ENCODE measurements around the gene CORO2A. TPM values are rescaled to one million over a fixed set of nuclear protein-coding genes. Genes with fewer than 3 reads are reported as not detected.

CORO2A gene
- total and polyA plus RNA-seq, 8 donors = 2.8 to 26.7 (median 10.7) TPM

DNA sequence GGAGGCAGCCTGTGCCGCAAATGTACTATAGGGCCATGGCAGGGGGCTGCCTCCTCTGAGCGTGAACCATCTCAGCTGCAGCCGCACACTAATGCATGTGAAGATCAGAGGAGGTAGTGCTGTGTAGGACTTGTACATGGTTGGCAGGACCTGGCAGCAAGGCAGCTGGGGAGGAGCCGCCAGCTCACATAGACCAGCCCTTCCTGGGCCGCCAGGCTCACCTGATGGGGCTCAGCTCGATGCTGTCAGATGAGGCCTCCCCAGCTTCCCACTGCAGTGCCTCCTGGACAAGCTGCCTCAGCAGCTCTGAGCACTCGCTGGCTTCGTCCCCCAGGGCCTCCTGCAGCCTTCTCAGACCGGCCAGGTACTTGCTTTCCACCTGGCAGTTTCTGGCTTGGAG is 18.0 kb upstream of the CORO2A start:
- Histone ChIP-seq H3K27ac (peak overlapping the region; percentile 39 to 69 (median 58)), H3K9me3 (no peaks in the 10 kb centered on the region), H3K36me3 (peaks cover 9 to 59% (median 49%) of the 10 kb centered on the region in 4 donors), H3K4me1 (peaks cover 20 to 31% (median 27%) of the 10 kb centered on the region in 4 donors), H3K4me3 (no peak overlapping the region), H3K27me3 (no peaks in the 10 kb centered on the region)
- TF ChIP-seq POLR2AphosphoS5 (IDR thresholded peaks at IDR 0.05) = no peak
- no peak for TF ChIP-seq POLR2A (IDR thresholded peaks at IDR 0.05)
- TF ChIP-seq, protein P1, sequence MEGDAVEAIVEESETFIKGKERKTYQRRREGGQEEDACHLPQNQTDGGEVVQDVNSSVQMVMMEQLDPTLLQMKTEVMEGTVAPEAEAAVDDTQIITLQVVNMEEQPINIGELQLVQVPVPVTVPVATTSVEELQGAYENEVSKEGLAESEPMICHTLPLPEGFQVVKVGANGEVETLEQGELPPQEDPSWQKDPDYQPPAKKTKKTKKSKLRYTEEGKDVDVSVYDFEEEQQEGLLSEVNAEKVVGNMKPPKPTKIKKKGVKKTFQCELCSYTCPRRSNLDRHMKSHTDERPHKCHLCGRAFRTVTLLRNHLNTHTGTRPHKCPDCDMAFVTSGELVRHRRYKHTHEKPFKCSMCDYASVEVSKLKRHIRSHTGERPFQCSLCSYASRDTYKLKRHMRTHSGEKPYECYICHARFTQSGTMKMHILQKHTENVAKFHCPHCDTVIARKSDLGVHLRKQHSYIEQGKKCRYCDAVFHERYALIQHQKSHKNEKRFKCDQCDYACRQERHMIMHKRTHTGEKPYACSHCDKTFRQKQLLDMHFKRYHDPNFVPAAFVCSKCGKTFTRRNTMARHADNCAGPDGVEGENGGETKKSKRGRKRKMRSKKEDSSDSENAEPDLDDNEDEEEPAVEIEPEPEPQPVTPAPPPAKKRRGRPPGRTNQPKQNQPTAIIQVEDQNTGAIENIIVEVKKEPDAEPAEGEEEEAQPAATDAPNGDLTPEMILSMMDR (IDR thresholded peaks at IDR 0.05) = no peak
- no peak for TF ChIP-seq EP300 (IDR thresholded peaks at IDR 0.05)
- peak in 1 of 2 donors; percentile 71 for DNase-seq
- intact Hi-C loops (cut with DNase I; ENCODE audit: low total_unique reads) = no loop called here
- 48 to 72% (median 61%) methylated on average over 6 to 9 of the region's 9 CpGs for WGBS, 5 donors

DNA sequence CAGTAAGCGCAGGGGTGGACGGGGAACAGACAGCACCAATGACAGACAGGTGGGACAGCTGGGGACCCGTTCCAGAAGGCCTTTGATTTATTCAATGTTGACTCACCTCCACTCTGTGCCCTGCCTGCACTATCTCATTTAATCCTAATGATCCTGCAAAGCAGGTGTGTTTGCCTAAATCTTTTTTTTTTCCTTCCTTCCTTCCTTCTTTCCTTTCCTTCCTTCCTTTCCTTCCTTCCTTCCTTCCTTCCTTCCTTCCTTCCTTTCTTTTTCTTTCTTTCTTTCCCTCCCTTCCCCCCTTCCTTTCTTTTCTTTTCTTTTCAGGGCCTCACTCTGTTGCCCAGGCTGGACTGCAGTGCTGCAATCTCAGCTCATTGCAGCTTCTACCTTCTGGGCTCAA is 17.1 kb upstream of the CORO2A start:
- Histone ChIP-seq H3K4me1 (peaks cover 22 to 31% (median 27%) of the 10 kb centered on the region in 4 donors), H3K36me3 (peaks cover 9 to 54% (median 46%) of the 10 kb centered on the region in 4 donors), H3K4me3 (no peak overlapping the region), H3K9me3 (no peaks in the 10 kb centered on the region), H3K27ac (peak overlapping the region in 1 of 5 donors; percentile 56), H3K27me3 (no peaks in the 10 kb centered on the region)
- TF ChIP-seq POLR2AphosphoS5 (IDR thresholded peaks at IDR 0.05) (no peak), POLR2A (IDR thresholded peaks at IDR 0.05) (no peak), EP300 (IDR thresholded peaks at IDR 0.05) (no peak)
- TF ChIP-seq, protein P1 (IDR thresholded peaks at IDR 0.05) = no peak
- DNase-seq = no peak
- intact Hi-C loops (cut with DNase I; ENCODE audit: low total_unique reads) = loop anchor here (5.0 kb wide), 1 partner anchor 53 kb away; no protein-coding TSS in a partner anchor
- WGBS, 5 donors = 65 to 86% (median 72%) methylated on average over 3 of the region's 3 CpGs

DNA sequence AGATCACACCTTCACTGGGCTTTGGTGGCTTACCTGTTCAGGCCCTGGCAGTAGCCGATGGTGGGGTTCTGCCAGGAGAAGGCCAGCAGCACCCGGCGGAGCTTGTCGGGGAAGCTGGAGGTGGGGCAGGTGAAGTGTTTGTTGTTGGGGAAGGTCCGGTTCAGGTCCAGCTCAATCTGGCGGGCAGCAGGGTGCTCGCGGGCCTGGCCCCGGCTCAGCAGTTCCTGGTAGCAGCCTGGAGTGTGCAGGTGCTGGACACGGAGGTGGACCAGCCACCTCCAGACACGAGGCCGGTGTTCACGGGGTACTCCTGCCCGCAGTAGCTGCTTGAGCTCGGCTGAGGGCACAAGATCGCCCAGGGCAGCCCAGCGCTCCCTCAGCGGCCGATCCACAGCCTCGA is 16.2 kb upstream of the CORO2A start:
- H3K4me1 ChIP-seq = peaks cover 22 to 31% (median 27%) of the 10 kb centered on the region in 4 donors
- DNase-seq = peak in 1 of 2 donors; percentile 75
- H3K4me3 ChIP-seq = no peak overlapping the region
- no peaks in the 10 kb centered on the region for H3K9me3 ChIP-seq
- WGBS, 5 donors = 81 to 96% (median 85%) methylated on average over 17 to 20 of the region's 20 CpGs
- peak overlapping the region in 3 of 5 donors; percentile 5 to 56 (median 18) for H3K27ac ChIP-seq
- intact Hi-C loops (cut with DNase I; ENCODE audit: low total_unique reads) = loop anchor here (5.0 kb wide), 1 partner anchor 54 kb away; no protein-coding TSS in a partner anchor
- peaks cover 9 to 47% (median 41%) of the 10 kb centered on the region in 4 donors for H3K36me3 ChIP-seq
- TF ChIP-seq POLR2AphosphoS5 (IDR thresholded peaks at IDR 0.05) (no peak), POLR2A (IDR thresholded peaks at IDR 0.05) (no peak), EP300 (IDR thresholded peaks at IDR 0.05) (no peak)
- TF ChIP-seq, protein P1 (IDR thresholded peaks at IDR 0.05) = no peak
- H3K27me3 ChIP-seq = no peaks in the 10 kb centered on the region

DNA sequence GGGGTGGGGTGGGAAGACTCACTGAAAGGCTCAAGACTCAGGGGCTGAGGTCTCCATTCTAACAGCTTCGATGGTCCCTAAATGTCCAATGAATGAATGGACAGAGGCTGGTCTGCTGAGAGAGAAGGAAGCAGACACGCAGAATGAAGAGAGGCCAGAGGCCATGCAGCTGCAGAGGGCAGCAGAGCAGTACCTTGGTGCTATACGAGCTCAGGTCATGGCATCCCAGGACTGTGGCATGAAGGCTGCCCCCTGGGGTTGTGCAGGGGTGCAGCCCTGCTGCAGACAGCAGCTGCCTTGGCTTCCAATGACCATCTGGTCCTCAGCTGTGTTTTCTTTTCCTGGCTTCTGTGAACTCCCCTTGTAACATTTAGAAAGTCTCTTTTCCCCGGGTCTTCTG is 15.2 kb upstream of the CORO2A start:
- H3K4me1 ChIP-seq = peaks cover 22 to 31% (median 27%) of the 10 kb centered on the region in 4 donors
- DNase-seq = no peak
- H3K4me3 ChIP-seq = no peak overlapping the region
- intact Hi-C loops (cut with DNase I; ENCODE audit: low total_unique reads) = loop anchor here (5.0 kb wide), 1 partner anchor 55 kb away; no protein-coding TSS in a partner anchor
- 59 to 82% (median 75%) methylated on average over 4 of the region's 4 CpGs for WGBS, 5 donors
- H3K36me3 ChIP-seq = peaks cover 5 to 48% (median 43%) of the 10 kb centered on the region in 4 donors
- no peaks in the 10 kb centered on the region for H3K27me3 ChIP-seq
- H3K27ac ChIP-seq = no peak overlapping the region
- TF ChIP-seq POLR2A (IDR thresholded peaks at IDR 0.05) = no peak
- TF ChIP-seq, protein P1 (IDR thresholded peaks at IDR 0.05) = no peak
- no peak for TF ChIP-seq POLR2AphosphoS5 (IDR thresholded peaks at IDR 0.05)
- TF ChIP-seq EP300 (IDR thresholded peaks at IDR 0.05) = no peak
- no peaks in the 10 kb centered on the region for H3K9me3 ChIP-seq
